IPS-NIHi7 (cell line): Measurements from ENCODE around the gene LMF1.
A peak's percentile ranks its signal among the peaks of the same experiment; 100 is the strongest.

Experiments
- DNase-seq: peaks from one replicate; pipeline ENCODE4 v3.0.0; 2012; ENCODE audit warnings: mixed read lengths; ENCODE audit errors: extremely low spot score

LMF1 gene

GRCh38 chr16:984736-985636, 14.2 kb upstream of the LMF1 start:
- no peak for DNase-seq

- no peak for DNase-seq
These were observed 13.4 kb upstream of the LMF1 start for GRCh38 chr16:984121-984694.

- DNase-seq, result no peak
These were observed 12.6 kb upstream of the LMF1 start for GRCh38 chr16:983044-984030.

GRCh38 chr16:982145-983043, 11.6 kb upstream of the LMF1 start:
- DNase-seq, result no peak

GRCh38 chr16:981695-982144, 10.9 kb upstream of the LMF1 start, which contains the start of gene SOX8:
SOX8 (plus strand) TSS chr16:981770; CDS start chr16:981923, 153 bp downstream.
- no peak for DNase-seq

GRCh38 chr16:980595-980854, 9.7 kb upstream of the LMF1 start:
- no peak for DNase-seq

- peak; percentile 54 for DNase-seq
These were observed 9.2 kb upstream of the LMF1 start for GRCh38 chr16:979859-980594.

DNA sequence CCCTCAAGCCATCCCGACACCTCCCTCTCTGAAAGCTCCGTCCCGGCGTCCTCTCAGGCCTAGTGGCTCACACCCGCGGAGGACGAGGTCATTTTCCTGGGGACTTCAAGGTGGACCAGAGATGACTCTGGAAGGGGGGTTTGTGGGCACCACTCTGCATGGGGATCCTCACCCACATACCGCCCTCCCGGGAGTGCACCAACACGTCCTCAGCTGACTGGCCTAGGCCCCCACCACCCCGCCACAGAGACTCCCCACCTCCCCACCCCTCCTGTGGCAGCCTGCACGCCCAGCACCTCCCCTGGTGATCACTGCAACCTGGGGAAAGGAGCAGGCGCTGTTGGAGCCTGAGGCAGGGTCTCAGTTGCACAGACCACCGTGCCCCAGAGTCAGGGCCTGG, 8.4 kb upstream of the LMF1 start:
- DNase-seq, result no peak

GRCh38 chr16:978403-978802, 7.6 kb upstream of the LMF1 start:
- no peak for DNase-seq

- no peak for DNase-seq
These were observed 7.1 kb upstream of the LMF1 start for GRCh38 chr16:977896-978295.

- DNase-seq, result no peak
These were observed 6.4 kb upstream of the LMF1 start for GRCh38 chr16:977081-977701.

GRCh38 chr16:976389-976931, 5.7 kb upstream of the LMF1 start:
- no peak for DNase-seq

GRCh38 chr16:975291-975690, 4.5 kb upstream of the LMF1 start:
- no peak for DNase-seq

DNA sequence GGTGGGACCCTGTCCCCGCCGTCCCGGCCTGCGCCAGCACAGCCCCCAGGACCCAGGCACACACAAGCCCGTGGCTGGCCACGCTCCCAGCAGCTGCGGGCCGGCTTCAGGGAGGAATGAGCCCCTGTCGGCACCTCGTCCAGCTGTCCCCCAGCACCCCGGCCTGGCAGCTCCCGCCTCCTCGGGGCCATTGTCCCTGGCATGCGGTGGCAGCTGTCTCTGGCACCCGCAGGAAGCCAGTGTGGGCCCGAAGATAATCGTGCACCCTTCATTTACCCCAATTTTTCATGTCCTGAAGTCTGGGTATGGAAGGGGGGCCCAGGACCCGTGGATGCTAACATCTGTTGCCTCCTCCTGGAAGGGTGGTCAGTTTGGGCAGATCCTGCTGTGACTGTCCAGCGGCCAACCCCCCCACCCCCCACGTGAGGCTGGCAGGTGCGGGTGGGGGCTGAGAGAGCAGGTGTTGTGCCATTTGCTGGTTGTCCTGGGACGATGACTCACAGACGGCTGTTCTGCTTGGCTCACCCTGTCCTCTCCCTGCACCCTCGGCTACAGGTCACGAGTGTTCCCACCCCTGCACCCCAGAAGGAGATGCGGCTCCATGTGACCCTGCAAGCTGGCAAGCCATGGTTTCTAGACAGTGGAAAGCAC, 4.0 kb upstream of the LMF1 start:
- DNase-seq, result no peak

GRCh38 chr16:974001-974601, 3.3 kb upstream of the LMF1 start:
- DNase-seq, result no peak

DNA sequence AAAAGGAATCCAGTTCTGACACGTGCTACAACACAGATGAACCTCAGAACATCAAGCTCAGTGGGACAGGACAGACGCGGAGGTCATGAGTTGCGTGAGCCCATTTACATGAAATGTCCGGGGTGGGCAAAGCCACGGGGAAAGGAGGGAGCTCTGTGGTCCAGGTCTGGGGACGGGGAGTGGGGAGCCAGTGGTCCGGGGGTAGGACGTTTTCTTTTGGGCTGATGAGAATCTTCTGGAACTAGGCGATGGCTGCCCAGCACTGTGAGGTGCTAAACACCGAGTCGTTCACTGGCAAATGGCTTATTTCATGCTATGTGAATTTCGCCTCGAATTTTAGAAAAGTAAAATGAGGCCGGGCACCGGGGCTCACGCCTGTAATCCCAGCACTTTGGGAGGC, 2.6 kb upstream of the LMF1 start:
- no peak for DNase-seq

DNA sequence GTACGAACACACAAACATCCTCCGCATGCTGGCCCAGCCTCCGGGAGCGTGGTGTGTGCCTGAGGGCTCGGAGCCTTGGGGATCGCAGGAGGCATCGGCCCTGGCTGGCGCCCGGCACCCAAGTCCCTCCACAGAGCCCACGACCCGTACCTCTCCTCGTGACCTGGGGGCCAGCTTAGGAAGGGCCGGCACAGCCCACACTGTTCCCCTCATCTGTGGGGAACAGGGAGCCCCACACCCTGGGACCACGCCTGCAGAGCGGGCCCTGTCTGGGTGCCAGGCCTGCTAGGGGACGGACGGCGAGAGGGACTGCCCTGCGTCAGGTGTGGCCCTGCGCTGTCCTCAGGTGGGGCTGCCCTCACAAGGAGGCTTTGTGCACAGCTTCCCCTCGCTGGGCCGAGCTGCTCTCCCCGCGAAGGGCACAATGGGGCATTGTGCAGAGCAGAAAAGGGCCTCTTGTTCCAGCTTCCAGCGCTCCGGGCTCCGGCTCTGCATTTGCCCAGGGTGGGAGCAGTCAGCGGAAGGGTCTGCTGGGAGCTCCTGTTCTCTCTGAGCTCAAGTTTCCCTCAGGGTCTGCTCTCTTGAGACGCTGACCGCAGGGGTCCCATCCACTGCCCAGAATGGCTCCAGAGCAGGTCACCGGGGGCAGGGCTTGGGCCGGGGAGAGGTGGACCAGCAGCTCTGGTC, 1.7 kb upstream of the LMF1 start:
- DNase-seq, result no peak

- no peak for DNase-seq
These were observed 1.2 kb upstream of the LMF1 start for GRCh38 chr16:971981-972315.

DNA sequence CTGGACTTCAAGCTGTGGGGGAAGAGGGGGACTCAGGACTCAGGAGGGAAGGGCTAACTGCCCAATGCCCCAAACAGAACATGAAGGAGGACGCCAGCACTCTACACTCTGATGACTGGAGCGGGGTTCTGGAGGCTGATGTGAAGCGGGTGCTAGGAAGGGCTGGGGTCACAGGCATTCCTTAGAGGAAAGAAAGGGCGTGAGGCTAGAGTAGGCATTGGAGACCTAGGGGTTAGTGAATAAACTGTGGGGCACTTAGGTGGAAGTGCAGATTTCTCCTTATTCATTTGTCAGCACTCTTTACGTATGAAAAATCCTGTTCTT, 760 bp upstream of the LMF1 start:
- no peak for DNase-seq
